ENCODE results near the gene DHX34. TPM values are rescaled to one million over a fixed set of nuclear protein-coding genes. Genes with fewer than 3 reads are reported as not detected.
"Not testable (repeated sequence)": the region's sequence is repeated elsewhere in the genome, so short reads cannot be mapped to it uniquely, and the experiment has no call there.

The DHX34 gene
- total RNA-seq, 1 donor from 2014 or later: 9.3 TPM

DNA sequence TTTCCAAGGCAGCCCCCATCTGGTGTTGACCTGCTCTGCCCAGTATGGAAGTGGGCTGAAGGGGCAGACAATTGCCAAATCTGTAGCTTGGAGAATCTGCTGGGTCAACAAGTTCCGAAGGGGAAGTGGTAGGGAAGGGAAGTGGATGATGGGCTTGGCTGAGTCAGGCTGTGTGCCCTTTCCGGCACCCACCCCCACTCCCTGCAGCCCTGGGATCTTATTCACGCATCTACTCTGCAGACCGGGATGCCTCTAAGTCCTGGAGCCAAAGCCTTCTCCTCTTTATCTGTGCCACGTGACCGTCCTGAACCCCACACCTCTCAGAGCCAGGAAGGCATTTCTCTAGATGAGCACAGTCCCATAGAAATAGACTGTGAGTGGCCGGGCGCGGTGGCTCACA, 24.6 kb upstream of the DHX34 start:
- DNase-seq: no peak

DNA sequence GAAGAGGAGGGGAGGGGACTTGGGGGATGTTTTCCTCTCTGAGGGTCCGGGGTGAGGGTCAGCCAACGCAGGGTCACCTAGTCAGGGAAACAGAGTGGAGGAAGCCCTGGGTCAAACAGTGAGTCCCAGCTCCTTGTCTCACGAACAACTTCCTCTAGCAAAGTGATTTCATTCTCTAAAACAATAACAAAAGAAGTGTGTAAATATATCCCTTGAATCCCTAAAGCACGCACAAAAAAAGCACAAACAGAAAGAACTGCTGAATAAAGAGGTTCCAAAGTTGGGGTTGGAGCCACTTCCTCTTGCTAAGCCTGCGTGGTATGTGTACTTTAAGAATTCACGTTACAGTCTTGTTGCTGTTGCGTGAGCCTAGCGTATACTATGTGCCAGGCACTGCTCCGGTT, 18.6 kb upstream of the DHX34 start:
- DNase-seq: peak; percentile 32

DNA sequence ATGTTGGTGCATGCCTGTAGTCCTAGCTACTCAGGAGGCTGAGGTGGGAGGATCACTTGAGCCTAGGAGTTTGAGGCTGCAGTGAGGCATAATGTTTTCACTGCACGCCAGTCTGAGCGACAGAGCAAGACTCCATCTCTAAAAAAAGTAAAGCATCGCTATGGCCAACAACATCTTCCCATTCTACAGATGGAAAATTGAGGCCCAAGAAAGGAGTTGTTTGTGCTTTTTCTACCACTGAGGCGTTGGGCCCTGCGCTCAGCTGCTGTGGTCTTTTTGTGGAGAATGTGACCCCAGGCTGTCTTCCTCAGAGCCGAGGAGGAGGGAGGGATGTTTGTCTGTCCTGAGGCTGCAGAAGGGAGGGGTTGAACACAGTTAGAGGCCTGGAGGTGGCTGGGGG, 17.6 kb upstream of the DHX34 start:
- no peak for DNase-seq

DNA sequence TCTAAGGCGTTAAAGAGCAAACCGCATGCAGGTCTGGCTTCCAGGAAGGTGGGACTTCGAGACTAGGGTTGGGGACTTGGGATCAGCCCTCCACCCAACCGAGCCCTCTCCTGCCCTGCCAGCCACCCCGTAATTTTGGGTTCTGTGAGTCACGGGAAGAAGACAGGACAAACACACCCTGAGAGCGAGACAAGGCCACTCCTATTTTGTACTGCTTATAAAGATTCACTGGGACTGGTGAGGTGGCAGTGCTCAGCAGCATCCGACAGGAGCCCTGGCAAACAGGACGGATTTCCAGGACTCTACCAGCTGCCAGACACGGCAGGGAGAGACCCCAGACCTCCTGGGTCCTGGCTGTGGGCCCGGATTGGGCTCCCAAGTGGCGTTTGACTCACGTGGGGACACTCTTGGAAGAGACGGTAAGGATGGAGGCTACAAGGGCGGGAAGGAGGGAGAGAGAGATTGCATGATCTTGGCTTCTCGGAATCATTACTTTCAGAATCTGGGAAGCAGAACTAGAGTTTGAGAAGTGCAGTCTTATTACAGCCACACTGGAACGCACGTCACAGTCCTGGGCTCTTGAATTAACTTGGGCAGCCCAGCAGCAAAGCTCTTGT, 17.1 kb upstream of the DHX34 start, which contains the start of gene C5AR2:
C5AR2 (plus strand) TSS at position 245 of the 617 bp plus-strand sequence. CDS start 8,625 bp downstream, outside the sequence.
- DNase-seq: no peak

DNA sequence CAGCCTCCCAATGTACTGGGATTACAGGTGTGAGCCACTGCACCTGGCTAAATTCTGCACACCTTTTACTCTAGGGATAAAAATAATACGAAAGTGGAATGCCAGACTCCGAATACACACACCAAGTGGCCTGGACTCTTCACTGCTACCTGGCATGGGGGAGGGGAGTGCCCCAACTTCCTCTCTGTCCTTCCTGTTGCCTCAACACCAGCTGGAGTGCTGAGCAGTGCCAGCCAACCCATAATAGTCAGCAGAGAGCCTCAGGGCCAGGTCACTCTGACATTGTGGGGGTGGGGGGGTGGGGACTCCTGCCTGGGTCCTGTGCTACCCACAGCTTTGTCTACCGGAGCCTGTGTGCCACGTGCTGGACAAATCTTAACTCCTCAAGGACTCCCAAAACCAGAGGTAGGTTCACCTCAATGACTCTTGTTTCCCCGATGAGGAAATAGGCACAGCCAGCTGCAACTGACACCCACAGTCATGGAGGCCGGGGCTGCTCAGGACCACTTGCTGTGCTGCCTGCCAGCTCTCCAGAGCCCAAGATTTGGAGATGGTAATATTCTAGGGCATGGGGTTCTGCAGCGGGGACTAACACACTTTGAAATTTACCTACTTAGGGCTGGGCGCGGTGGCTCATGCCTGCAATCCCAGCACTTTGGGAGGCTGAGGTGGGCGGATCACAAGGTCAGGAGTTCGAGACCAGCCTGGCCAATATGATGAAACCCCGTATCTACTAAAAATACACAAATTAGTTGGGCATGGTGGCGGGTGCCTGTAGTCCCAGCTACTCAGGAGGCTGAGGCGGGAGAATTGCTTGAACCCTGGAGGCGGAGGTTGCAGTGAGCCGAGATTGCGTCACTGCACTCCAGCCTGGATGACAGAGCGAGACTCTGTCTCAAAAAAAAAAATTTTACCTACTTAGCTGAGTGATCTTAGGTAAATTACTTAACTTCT, 12.1 kb upstream of the DHX34 start:
- not testable (repeated sequence) for DNase-seq

DNA sequence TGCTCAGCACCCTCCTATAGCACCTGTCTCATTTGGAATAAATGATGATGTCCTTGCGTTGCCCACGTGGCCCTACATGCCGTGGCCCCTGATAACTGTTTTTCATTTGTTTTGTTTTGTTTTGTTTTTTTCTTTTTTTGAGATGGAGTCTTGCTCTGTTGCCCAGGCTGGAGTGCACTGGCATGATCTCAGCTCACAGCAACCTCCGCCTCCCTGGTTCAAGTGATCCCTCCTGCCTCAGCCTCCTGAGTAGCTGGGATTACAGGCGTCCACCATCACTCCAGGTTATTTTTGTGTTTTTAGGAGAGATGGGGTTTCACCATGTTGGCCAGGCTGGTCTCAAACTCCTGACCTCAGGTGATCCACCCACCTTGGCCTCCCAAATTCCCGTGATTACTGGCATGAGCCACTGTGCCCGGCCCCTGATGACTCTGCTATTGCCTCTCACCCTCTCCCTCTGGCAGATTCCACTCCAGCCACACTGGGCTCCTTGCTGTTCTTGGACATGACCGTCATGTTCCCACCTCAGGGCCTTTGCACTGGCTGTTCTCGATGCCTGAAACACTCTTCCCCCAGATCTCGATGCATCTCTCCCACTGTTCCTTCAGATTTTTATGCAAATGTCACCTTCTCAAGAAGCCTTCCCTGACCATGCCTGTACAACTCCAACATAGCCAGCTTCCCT, 9.8 kb upstream of the DHX34 start:
- DNase-seq: no peak

DNA sequence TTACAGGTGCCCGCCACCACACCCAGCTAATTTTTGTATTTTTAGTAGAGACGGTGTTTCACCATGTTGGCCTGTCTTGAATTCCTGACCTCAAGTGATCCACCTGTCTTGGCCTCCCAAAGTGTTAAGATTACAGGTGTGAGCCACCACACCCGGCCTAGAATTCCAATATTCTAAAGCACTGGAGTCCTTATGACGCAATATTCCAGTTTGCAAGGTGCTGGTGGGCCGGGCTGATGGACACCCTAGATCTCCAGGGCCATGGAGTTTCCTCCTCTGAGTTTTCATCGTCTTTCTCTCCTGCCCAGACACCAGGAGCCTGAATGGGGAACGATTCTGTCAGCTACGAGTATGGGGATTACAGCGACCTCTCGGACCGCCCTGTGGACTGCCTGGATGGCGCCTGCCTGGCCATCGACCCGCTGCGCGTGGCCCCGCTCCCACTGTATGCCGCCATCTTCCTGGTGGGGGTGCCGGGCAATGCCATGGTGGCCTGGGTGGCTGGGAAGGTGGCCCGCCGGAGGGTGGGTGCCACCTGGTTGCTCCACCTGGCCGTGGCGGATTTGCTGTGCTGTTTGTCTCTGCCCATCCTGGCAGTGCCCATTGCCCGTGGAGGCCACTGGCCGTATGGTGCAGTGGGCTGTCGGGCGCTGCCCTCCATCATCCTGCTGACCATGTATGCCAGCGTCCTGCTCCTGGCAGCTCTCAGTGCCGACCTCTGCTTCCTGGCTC, 8.5 kb upstream of the DHX34 start:
- DNase-seq: no peak

DNA sequence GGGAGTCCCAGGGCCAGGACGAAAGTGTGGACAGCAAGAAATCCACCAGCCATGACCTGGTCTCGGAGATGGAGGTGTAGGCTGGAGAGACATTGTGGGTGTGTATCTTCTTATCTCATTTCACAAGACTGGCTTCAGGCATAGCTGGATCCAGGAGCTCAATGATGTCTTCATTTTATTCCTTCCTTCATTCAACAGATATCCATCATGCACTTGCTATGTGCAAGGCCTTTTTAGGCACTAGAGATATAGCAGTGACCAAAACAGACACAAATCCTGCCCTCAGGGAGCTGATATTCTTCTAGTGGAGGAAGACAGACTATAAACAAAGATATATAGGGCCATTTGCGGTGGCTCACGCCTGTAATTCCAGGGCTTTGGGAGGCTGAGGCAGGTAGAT, 7.4 kb upstream of the DHX34 start:
- DNase-seq: no peak

DNA sequence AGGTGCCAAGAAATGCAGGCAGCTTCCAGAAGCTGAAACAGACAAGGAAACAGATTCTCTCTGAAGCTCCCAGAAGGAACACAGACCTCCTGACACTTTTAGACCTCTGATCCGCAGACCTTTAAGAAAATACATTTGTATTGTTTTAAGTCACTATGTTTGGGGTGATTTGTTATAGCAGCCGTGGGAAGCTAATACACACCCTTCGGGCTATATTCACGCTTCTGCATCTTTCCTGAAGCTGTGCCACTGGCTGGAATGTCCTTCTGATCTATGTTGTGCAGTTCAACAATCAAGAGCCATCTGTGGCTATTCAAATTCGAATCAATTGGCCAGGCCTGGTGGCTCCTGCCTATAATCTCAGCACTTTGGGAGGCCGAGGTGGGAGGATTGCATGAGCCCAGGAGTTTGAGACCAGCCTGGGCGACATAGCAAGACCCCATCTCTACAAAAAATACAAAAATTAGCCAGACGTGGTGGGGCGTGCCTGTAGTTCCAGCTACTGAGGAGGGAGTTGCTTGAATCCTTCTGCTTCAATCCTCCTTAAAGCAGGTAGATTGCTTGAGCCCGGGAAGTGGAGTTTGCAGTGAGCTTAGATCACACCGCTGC, 5.8 kb upstream of the DHX34 start:
- DNase-seq: no peak

DNA sequence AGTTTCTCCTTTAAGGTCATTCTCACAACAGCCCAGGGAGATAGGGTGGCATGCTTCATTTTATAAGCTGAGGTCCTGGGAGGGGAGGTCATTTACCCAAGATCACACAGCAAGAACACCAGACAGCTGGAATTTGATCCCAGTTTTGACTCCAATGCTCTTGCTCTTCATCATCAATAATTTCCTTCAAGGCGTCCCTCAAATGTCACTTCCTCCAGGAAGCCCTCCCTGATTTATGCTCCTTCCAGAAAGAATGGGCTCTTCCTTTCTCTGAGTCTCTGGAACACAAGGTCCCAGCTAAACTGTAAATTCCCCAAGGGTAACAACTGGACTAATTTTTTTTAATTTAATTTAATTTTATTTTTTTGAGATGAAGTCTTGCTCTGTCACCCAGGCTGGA, 4.7 kb upstream of the DHX34 start:
- no peak for DNase-seq

DNA sequence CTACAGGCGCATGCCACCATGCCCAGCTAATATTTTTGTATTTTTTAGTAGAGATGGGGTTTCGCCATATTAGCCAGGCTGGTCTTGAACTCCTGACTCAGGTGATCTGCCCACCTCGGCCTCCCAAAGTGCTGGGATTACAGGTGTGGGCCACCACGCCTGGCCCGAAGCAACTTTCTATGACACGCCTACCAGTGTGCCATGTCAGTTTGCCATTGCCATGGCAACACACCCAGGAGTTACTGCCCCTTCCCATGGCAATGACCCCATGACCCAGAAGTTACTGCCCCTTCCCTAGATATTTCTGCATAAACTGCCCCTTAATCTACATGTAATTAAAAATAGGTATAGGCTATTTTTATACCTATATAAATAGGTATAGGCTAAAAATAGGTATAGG, 3.1 kb upstream of the DHX34 start:
- not testable (repeated sequence) for DNase-seq

DNA sequence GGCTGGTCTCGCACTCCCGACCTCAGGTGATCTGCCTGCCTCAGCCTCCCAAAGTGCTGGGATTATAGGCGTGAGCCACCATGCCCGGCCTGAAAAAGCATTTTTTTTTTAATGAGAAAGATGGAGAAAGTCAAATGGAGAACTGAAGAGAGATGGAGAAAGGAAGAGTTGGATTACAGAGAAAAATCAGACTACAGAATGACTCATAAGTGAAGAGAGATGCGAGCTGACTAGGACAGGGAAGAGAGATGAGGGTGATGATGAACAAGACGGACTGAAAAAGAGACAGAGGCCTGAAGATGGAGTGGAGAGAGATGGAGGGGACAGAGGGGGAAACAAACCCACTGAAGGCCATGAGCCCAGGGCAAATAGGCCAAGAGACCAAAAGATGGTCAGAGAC, 1.5 kb downstream of the DHX34 start:
- no peak for DNase-seq

DNA sequence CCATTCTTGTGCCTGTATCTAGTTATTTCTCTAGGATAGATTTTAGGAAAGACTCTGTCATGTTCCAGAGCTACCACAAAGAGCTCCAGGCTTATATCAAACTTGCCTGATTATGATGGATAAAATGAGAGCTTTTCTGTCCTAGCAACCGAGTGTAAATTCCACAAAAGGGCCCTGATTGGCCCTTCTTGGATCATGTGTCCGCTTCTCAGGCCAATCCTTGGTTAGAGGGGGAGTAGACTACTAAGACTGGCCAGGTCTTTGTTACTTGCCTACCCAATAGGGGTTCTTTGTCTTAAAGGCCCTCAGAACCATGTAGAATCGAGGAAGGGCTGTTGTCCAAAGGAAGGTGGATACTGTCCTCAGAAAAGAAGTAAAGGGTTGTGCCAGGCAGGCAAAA, 2.4 kb downstream of the DHX34 start:
- DNase-seq: no peak

DNA sequence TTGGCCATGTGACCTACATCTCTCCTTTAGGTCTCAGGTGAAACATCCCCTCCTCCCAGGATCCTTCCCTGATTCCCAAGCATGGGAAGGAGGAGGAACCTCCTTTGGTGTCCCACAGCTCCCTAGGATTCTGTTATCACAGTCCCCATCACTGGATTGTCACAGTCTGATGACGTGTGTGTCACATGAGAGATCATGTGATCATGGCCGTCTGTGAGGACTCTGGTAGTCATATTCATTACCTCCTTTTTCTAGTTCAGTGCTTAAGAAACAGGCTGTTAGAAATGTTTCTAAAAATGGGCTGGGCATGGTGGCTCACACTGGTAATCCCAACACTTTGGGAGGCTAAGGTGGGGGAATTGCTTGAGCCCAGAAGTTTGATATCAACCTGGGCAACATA, 3.0 kb downstream of the DHX34 start:
- no peak for DNase-seq

DNA sequence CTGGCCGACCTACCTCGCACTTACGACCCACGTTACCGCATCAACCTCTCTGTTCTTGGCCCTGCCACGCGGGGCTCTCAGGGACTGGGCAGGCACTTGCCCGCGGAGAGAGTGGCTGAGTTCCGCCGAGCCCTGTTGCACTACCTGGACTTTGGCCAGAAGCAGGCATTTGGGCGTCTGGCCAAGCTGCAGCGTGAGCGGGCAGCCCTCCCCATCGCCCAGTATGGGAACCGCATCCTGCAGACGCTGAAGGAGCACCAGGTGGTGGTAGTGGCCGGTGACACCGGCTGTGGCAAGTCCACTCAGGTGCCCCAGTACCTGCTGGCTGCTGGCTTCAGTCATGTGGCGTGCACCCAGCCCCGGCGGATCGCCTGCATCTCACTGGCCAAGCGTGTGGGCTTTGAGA, 4.2 kb downstream of the DHX34 start:
- no peak for DNase-seq

DNA sequence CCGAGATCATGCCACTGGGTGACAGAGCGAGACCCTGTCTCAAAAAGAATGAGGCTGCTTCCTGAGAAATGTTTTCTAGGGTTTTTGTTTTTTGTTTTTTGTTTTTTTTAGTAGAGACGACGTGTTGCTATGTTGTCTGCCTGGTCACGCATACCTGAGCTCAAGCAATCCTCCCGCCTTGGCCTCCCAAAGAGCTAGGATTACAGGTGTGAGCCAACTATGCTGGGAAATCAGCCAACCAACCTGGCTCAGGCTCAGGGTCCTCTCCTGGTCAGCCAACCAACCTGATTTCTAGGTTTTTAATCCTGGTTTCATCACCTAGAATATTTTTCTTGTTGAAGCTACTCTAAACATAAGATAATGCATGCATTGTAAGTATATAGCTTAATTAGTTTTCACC, 7.8 kb downstream of the DHX34 start:
- no peak for DNase-seq

DNA sequence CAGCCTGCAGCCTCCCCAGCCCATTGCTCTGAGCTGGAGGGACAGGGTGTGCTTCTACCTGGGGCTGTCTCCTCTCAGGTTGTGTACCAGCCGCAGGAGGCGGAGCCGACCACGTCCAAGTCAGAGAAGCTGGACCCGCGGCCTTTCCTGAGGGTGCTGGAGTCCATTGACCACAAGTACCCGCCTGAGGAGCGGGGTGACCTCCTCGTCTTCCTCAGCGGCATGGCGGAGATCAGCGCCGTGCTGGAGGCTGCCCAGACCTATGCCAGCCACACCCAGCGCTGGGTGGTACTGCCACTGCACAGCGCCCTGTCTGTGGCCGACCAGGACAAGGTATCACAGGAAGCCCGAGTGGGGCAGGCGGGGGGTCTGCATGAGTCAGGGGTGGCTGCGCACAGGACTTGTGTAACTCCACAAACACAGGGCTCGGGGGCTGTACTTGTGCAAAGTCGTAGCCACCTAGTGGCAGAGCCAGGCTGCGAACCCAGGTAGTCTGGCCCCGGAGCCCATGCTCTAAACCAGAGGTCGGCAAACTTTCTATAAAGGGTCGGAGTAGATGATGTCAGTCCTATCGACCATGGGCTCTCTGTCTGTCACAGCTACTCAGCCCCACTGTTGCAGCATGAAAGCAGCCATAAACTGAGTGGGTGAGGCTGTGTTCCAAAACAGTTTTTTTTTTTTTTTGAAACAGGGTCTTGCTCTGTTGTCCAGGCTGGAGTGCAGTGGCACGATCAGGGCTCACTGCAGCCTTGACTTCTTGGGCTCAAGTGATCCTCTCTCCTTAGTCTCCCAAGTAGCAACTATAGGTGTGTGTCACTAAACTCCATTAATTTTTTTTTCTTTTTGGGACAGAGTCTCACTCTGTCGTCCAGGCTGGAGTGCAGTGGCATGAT, 8.9 kb downstream of the DHX34 start:
- DNase-seq: no peak

DNA sequence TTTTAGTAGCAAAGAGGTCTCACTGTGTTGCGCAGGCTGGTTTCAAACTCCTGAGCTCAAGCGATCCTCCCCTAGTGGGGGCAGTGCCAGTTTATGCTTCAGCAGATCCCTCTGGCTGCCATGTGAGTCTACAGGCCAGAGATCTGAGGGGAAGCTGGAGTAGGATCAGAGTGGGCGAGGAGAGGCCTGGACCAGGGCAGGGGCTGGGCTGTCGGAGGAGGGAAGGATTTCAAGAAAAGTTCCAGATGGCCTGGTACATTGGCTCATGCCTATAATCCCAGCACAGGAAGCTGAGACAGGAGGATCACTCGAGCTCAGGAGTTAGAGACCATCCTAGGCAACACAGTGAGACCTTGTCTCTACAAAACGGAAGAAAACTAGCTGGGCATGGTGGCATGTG, 9.8 kb downstream of the DHX34 start:
- no peak for DNase-seq

DNA sequence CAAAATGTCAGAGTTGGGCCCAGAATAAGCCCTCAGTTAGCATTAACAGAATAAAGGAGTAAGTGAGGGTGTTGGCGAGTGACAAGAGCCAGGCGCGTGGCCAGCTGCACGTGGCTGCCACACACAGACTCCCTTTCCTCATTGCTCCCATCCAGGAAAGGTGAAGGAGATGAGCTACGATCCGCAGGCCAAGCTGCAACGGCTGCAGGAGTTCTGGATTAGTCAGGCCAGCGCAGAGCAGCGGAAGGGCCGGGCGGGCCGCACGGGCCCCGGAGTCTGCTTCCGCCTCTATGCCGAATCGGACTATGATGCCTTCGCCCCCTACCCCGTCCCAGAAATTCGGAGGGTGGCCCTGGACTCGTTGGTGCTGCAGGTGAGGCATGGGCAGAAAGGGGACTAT, 13.2 kb downstream of the DHX34 start:
- no peak for DNase-seq

DNA sequence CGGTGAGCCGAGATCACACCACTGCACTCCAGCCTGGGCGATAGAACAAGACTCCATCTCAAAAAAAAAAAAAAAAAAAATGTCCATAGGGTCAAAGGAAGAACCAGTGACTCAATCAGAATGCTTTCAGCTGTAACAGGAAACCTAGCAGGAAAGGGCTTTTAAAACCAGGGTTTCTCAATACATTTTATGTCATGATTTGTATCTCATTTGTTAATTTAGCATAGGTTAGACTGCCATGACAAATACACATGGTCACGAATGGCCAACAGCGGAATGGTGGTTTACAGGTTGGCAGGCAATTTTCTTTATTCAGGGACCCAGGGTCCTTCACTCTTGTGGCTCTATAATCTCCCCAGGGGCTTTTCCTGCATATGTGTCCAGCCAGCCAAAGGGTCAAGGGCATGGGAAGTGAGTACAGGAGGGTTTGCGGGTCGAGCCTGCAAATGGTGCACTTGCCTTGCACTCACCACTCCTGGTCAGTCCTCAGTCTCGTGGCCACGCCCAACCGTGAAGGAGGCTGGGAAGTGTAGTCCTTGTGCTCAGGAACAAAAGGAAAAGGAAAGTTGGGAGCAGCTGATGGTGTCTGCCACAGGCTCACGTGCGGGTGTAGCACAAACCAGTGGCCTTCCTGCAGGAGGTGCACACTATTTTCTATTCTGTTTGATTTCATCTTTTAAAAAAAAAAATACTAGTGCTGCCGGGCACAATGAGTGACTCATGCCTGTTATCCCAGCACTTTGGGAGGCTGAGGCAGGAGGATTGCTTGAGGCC, 14.8 kb downstream of the DHX34 start:
- no peak for DNase-seq
